RWPE2 (cell line): ENCODE data around the gene AHSG.
A peak's percentile ranks its signal among the peaks of the same experiment; 100 is the strongest.

Source experiments
- ATAC-seq: fragments of 200-7000 bp; cut with Tn5 transposase; 3 replicates; pipeline ENCODE4 v1.9.1; 2021; ENCODE audit warnings: low read depth
- DNase-seq: peaks from one replicate; pipeline ENCODE4 v3.0.0-alpha.2; 2020; ENCODE audit warnings: low spot score
- H3K27ac ChIP-seq: fragments of 450-650 bp; 2 replicates; pipeline ENCODE4 v1.5.1; 2017; ENCODE audit warnings: mild to moderate bottlenecking; ENCODE audit not compliant: poor library complexity, severe bottlenecking
- H3K27me3 ChIP-seq: fragments of 250-450 bp; sonication (Bioruptor Pico); 2 replicates; pipeline ENCODE4 v1.5.1; 2021; ENCODE audit warnings: mild to moderate bottlenecking, moderate library complexity; ENCODE audit not compliant: insufficient read depth, poor library complexity, severe bottlenecking
- H3K36me3 ChIP-seq: fragments of 250-450 bp; sonication (Bioruptor Pico); 2 replicates; pipeline ENCODE4 v1.5.1; 2020; ENCODE audit warnings: low read depth, mild to moderate bottlenecking, moderate library complexity
- H3K4me1 ChIP-seq: fragments of 250-450 bp; sonication (Bioruptor Pico); 2 replicates; pipeline ENCODE4 v1.5.1; 2021; ENCODE audit warnings: mild to moderate bottlenecking, moderate library complexity; ENCODE audit not compliant: insufficient read depth, poor library complexity, severe bottlenecking
- H3K4me3 ChIP-seq: fragments of 250-450 bp; sonication (Bioruptor Pico); 2 replicates; pipeline ENCODE4 v1.5.1; 2021; ENCODE audit warnings: mild to moderate bottlenecking, moderate library complexity; ENCODE audit not compliant: severe bottlenecking
- H3K9me3 ChIP-seq: fragments of 250-450 bp; sonication (Bioruptor Pico); 2 replicates; pipeline ENCODE4 v1.5.1; 2021; ENCODE audit warnings: mild to moderate bottlenecking, moderate library complexity; ENCODE audit not compliant: severe bottlenecking
- TF ChIP-seq, protein P1 (sequence below): fragments of 450-650 bp; IDR thresholded peaks from one replicate; pipeline ENCODE4 v1.5.1; 2017; ENCODE audit warnings: mild to moderate bottlenecking, moderate library complexity; ENCODE audit not compliant: poor library complexity, severe bottlenecking

The AHSG gene

DNA sequence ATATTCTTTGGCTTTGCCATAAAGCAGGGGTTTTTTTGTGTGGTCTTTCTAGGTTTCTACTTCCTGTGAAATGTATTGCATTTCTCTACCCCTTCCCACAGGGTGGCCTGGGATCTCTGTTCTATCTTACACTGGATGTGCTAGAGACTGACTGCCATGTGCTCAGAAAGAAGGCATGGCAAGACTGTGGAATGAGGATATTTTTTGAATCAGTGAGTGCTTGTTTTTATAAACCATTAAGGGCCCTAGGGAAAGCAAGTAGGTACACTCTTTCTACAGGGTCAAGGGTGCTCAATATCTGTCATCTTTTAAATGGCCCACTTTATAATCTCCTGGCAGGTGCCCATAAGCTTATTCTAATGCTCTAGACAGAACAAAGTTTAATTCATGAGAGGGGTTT is 28.1 kb downstream of the AHSG start:
- H3K9me3 ChIP-seq = no peaks in the 10 kb centered on the region
- H3K4me3 ChIP-seq = no peak overlapping the region
- H3K27me3 ChIP-seq = no peaks in the 10 kb centered on the region
- peaks cover 20% of the 10 kb centered on the region for H3K4me1 ChIP-seq
- H3K36me3 ChIP-seq = no peaks in the 10 kb centered on the region
- H3K27ac ChIP-seq = peak overlapping the region; percentile 48
- peak; percentile 4; the same call in 1 of the 3 replicates for ATAC-seq
- TF ChIP-seq, protein P1, sequence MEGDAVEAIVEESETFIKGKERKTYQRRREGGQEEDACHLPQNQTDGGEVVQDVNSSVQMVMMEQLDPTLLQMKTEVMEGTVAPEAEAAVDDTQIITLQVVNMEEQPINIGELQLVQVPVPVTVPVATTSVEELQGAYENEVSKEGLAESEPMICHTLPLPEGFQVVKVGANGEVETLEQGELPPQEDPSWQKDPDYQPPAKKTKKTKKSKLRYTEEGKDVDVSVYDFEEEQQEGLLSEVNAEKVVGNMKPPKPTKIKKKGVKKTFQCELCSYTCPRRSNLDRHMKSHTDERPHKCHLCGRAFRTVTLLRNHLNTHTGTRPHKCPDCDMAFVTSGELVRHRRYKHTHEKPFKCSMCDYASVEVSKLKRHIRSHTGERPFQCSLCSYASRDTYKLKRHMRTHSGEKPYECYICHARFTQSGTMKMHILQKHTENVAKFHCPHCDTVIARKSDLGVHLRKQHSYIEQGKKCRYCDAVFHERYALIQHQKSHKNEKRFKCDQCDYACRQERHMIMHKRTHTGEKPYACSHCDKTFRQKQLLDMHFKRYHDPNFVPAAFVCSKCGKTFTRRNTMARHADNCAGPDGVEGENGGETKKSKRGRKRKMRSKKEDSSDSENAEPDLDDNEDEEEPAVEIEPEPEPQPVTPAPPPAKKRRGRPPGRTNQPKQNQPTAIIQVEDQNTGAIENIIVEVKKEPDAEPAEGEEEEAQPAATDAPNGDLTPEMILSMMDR = no peak
- no peak for DNase-seq

DNA sequence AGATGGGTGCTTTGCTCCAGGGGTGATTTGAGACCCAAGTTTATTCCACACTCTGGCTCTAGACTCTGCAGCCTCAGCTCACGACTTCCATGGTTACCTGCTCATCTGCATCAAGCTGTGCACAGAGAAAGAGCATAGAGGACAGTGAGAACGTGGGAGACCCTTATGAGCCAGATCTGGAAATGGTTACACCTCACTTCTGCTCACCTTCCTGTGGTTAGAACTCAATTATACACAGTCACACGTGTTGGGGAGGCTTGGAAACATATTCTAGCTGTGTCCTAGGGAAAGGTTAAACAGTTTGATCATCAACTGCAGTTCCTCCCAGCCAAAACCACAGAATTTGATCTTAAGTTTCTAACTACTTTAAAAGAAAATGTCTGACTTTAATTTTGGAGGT is 29.2 kb downstream of the AHSG start:
- Histone ChIP-seq H3K36me3 (no peaks in the 10 kb centered on the region), H3K27me3 (no peaks in the 10 kb centered on the region), H3K4me1 (peaks cover 20% of the 10 kb centered on the region), H3K27ac (no peak overlapping the region), H3K9me3 (no peaks in the 10 kb centered on the region), H3K4me3 (no peak overlapping the region)
- DNase-seq (no peak), ATAC-seq (no peak)
- TF ChIP-seq, protein P1 = no peak

DNA sequence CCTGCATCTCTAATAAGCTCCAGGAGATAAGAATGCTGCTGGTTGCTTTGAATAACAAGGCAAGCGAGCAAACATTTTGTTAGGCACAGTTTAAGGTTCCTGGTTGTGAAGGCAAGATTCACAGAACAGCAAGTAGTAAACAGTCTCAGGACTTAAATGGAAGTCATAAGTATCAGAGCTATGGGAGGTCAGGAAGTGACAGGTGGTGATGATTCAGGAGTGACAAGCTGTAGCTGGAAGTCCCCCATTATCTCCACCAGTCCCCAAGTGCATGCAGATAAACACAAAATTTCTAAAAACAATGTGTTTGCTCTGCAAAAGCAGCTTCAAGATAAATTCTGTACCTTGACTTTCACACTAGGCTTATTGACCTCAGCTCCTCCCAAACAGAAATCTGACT is 30.6 kb downstream of the AHSG start:
- TF ChIP-seq, protein P1 = no peak
- DNase-seq = no peak
- Histone ChIP-seq H3K27ac (no peak overlapping the region), H3K4me1 (peaks cover 20% of the 10 kb centered on the region), H3K27me3 (no peaks in the 10 kb centered on the region), H3K36me3 (no peaks in the 10 kb centered on the region), H3K4me3 (no peak overlapping the region), H3K9me3 (no peaks in the 10 kb centered on the region)
- no peak for ATAC-seq

DNA sequence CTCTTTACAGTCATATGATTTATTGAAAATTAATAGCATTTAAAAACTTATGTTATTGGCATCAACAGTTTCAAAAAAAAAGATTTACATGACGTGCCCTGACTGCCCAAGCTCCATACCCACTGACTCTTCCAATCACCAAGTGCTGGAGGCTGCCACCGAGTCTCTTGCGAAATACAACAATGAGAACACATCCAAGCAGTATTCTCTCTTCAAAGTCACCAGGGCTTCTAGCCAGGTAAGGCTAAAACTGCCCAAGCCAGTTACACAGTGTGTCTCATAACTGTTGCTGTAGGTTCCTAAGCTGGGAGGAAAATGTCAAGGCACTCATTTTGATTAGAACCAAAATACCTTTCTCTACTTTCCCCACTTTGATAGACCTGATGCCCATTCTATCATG is 31.8 kb downstream of the AHSG start:
- no peak for DNase-seq
- H3K4me1 ChIP-seq = peaks cover 18% of the 10 kb centered on the region
- TF ChIP-seq, protein P1 = no peak
- no peaks in the 10 kb centered on the region for H3K36me3 ChIP-seq
- no peak for ATAC-seq
- no peaks in the 10 kb centered on the region for H3K9me3 ChIP-seq
- H3K27me3 ChIP-seq = no peaks in the 10 kb centered on the region
- H3K27ac ChIP-seq = no peak overlapping the region
- no peak overlapping the region for H3K4me3 ChIP-seq

DNA sequence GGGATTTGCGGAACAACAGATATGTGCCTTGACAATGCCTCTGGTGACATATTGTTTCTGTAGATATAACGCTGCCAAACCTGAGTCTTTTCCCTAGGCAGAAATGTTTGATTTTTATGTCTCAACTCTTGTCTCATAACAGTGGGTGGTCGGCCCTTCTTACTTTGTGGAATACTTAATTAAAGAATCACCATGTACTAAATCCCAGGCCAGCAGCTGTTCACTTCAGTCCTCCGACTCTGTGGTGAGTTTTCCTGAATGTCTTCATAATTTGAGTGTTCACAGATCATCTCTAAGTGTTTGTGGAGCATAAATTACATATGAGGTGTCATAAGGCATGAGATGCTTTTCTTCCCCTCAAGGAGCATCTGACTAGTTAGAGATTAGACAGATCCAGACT is 33.2 kb downstream of the AHSG start:
- Histone ChIP-seq H3K4me1 (peaks cover 4% of the 10 kb centered on the region), H3K4me3 (no peak overlapping the region), H3K36me3 (no peaks in the 10 kb centered on the region), H3K27ac (no peak overlapping the region), H3K27me3 (no peaks in the 10 kb centered on the region), H3K9me3 (no peaks in the 10 kb centered on the region)
- no peak for ATAC-seq
- DNase-seq = no peak
- TF ChIP-seq, protein P1 = no peak
